HepG2 (cell line): Measurements from ENCODE around the gene CAMTA1. TPM values are rescaled to one million over a fixed set of nuclear protein-coding genes. Genes with fewer than 3 reads are reported as not detected.

ENCODE experiments used
- ATAC-seq: fragments of 200-7000 bp; cut with Tn5 transposase; 3 replicates; pipeline ENCODE4 v1.9.1; 2020; ENCODE audit warnings: mild to moderate bottlenecking, moderate library complexity
- BruUV-seq: library from RNA; stranded (reverse); fragments of 400-500 nt; replicated peaks from 2 replicates; lab custom pipeline; 2021; lab: Mats Ljungman, UMichigan
- CTCF ChIA-PET: fragments of 300-600 bp; formaldehyde crosslinking; extraction: SDS; loops from one replicate; lab custom pipeline; 2021; ENCODE audit warnings: low total read pairs, inconsistent platforms, low intra/inter-chr PET ratio; lab: Yijun Ruan, JAX
- POLR2A ChIA-PET: fragments of 350-600 bp; sonication (Branson Sonifier 250); formaldehyde crosslinking; loops from one replicate; lab custom pipeline; 2020; ENCODE audit warnings: antibody characterized with exemption, inconsistent platforms; lab: Yijun Ruan, JAX
- DNase-seq: peaks from one replicate; pipeline ENCODE4 v3.0.0-alpha.2; 2015; ENCODE audit warnings: low spot score
- FAIRE-seq: peaks from 3 replicates; lab custom pipeline; 2011; peaks lifted over from hg19 to GRCh38; lab: Jason Lieb, UNC
- H2AFZ ChIP-seq: one replicate; pipeline ENCODE4 v1.6.1; 2011; ENCODE audit warnings: low read length, inconsistent platforms
- H3K27ac ChIP-seq: fragments of 300-600 bp; 3 replicates; pipeline ENCODE4 v1.8.0; 2011; ENCODE audit warnings: mixed run types, mild to moderate bottlenecking, mixed read lengths, low read length, inconsistent platforms; ENCODE audit not compliant: insufficient read depth; ENCODE audit errors: extremely low read length
- H3K27me3 ChIP-seq, 2 experiments: fragments of 200-600 bp in 1 of 2; 2 replicates in 1 of 2; 3 replicates in 1 of 2; pipeline versions ENCODE4 v1.6.0 to v1.8.0; 2011; ENCODE audit warnings: low read length in 2 of 2, mild to moderate bottlenecking in 2 of 2, moderate library complexity in 2 of 2, inconsistent platforms in 1 of 2; ENCODE audit not compliant: insufficient read depth in 2 of 2, control insufficient read depth in 1 of 2
- H3K36me3 ChIP-seq, 2 experiments: fragments of 200-600 bp in 1 of 2; replicated peaks in 1 of 2; 2 replicates in 1 of 2; 3 replicates in 1 of 2; pipeline versions ENCODE4 v1.5.1 to v1.8.0; 2011; ENCODE audit warnings: low read length in 2 of 2, inconsistent platforms in 1 of 2; ENCODE audit not compliant: insufficient read depth in 2 of 2, control insufficient read depth in 1 of 2
- H3K4me1 ChIP-seq: 2 replicates; pipeline ENCODE4 v1.5.1; 2012; ENCODE audit warnings: low read length, inconsistent platforms; ENCODE audit not compliant: insufficient read depth
- H3K4me2 ChIP-seq: 2 replicates; pipeline ENCODE4 v1.6.0; 2011; ENCODE audit warnings: low read depth, low read length, inconsistent platforms
- H3K4me3 ChIP-seq, 3 experiments: fragments of 200-600 bp in 1 of 3; sonication (generic), shearing (Covaris generic) in 1 of 3; replicated peaks in 1 of 3; 2 replicates each; pipeline ENCODE4 v1.5.1; 2011 to 2016; ENCODE audit warnings: low read length in 3 of 3, inconsistent platforms in 2 of 3, low read depth in 2 of 3, mild to moderate bottlenecking in 2 of 3, control low read depth in 1 of 3, mixed read lengths in 1 of 3; ENCODE audit not compliant: insufficient read depth in 1 of 3
- H3K79me2 ChIP-seq: one replicate; pipeline ENCODE4 v1.6.1; 2011; ENCODE audit warnings: low read length, inconsistent platforms; ENCODE audit not compliant: insufficient read depth
- H3K9ac ChIP-seq: 2 replicates; pipeline ENCODE4 v1.6.0; 2011; ENCODE audit warnings: mild to moderate bottlenecking, low read depth, low read length, inconsistent platforms; ENCODE audit not compliant: insufficient read depth
- H3K9me3 ChIP-seq: 2 replicates; pipeline ENCODE4 v1.5.1; 2012; ENCODE audit warnings: mild to moderate bottlenecking, low read length
- H4K20me1 ChIP-seq: 2 replicates; pipeline ENCODE4 v1.6.0; 2011; ENCODE audit warnings: inconsistent platforms, mild to moderate bottlenecking, low read length, moderate library complexity; ENCODE audit not compliant: insufficient read depth
- ATRX ChIP-seq: sonication (generic); formaldehyde crosslinking; IDR thresholded peaks from 2 replicates; pipeline ENCODE4 v1.4.0; 2020; ENCODE audit warnings: missing genetic modification reagents, borderline replicate concordance
- BRCA1 ChIP-seq: sonication (generic); formaldehyde crosslinking; IDR thresholded peaks from 2 replicates; pipeline ENCODE4 v1.4.0; 2020; ENCODE audit warnings: missing genetic modification reagents
- GLMP ChIP-seq: sonication (generic); formaldehyde crosslinking; IDR thresholded peaks from 2 replicates; pipeline ENCODE4 v1.9.0; 2021; ENCODE audit warnings: missing genetic modification reagents, mild to moderate bottlenecking, borderline replicate concordance
- HDAC6 ChIP-seq: fragments of 200-600 bp; sonication (generic); IDR thresholded peaks from 2 replicates; pipeline ENCODE4 v1.7.0; 2017; ENCODE audit warnings: mild to moderate bottlenecking, antibody characterized with exemption, low read length, low read depth
- HMGXB4 ChIP-seq, 2 experiments: sonication (generic) in 1 of 2; formaldehyde crosslinking in 1 of 2; IDR thresholded peaks; 2 replicates each; pipeline versions ENCODE4 v1.4.0 to v1.6.1; 2018 to 2020; ENCODE audit warnings: missing genetic modification reagents in 2 of 2, borderline replicate concordance in 1 of 2, low read depth in 1 of 2, mild to moderate bottlenecking in 1 of 2, missing biosample characterization in 1 of 2
- MEIS2 ChIP-seq: sonication (generic); formaldehyde crosslinking; IDR thresholded peaks from 2 replicates; pipeline ENCODE4 v1.9.0; 2021; ENCODE audit warnings: mild to moderate bottlenecking, missing genetic modification reagents
- MLXIP ChIP-seq: sonication (generic); formaldehyde crosslinking; IDR thresholded peaks from 2 replicates; pipeline ENCODE4 v1.9.0; 2021; ENCODE audit warnings: missing genetic modification reagents, borderline replicate concordance
- NBN ChIP-seq: fragments of 450-650 bp; conservative IDR thresholded peaks from 2 replicates; pipeline ENCODE4 v1.6.1; 2017
- WGBS: methylation state at CpG from one replicate; pipeline ENCODE4 v1.1.6; 2017; ENCODE audit warnings: low lambda C conversion rate; 5-methylcytosine and 5-hydroxymethylcytosine counted together
- in situ Hi-C: cut with HindIII; loops from 2 replicates; pipeline ENCODE4 v1.10.0; 2017; ENCODE audit warnings: low pct_unique_long_range_greater_than_20kb; ENCODE audit not compliant: extremely low pct_ligation_motif_present
- intact Hi-C: fragments of 100-400 bp; cut with micrococcal nuclease; formaldehyde crosslinking; loops from one replicate; pipeline ENCODE4 v1.10.0; 2022; ENCODE audit not compliant: unreplicated experiment
- polyA plus RNA-seq, 8 experiments: library from polyadenylated mRNA; depleted of rRNA in 3 of 8; stranded (reverse) in 7 of 8; unstranded in 1 of 8; fragments of >200 nt; fragmentation: Illumina TruSeq in 4 of 8; extraction: Trizol in 4 of 8; gene quantifications; 2 replicates each; pipeline versions ENCODE4 v1.2.1 to v1.2.3, GENCODE V29; 2011 to 2016; ENCODE audit warnings: low read depth in 4 of 8, missing spikeins in 1 of 8, mixed read lengths in 1 of 8; ENCODE audit not compliant: insufficient read depth in 1 of 8
- total RNA-seq, 5 experiments: library from RNA; depleted of rRNA; stranded (reverse); fragments of >200 nt; fragmentation: Illumina TruSeq; extraction: Trizol; gene quantifications; 2 replicates each; pipeline ENCODE4 v1.2.3, GENCODE V29; 2016; ENCODE audit warnings: low read depth in 1 of 5

Gene CAMTA1
- total and polyA plus RNA-seq, 2 of the 13 experiments (the other 11 are each of a cell fraction or from before 2014, with no cell fraction given): 25.0 to 36.4 TPM

GRCh38 chr1:7120863-7121621 lies 335.8 kb downstream of the CAMTA1 start:
- TF ChIP-seq HMGXB4 (CRISPR knock-in tag; IDR thresholded peaks at IDR 0.05; ENCODE audit: borderline replicate concordance in 1 of 2, low read depth in 1 of 2) (no peak), NBN (no peak), ATRX (CRISPR knock-in tag) (no peak)
- TF ChIP-seq, all 625 proteins: peak for 0
- H3K4me1 ChIP-seq: no peaks in the 10 kb centered on the region
- H3K27ac ChIP-seq: no peak overlapping the region
- intact Hi-C loops: no loop called here
- no peaks in the 10 kb centered on the region for H3K36me3 ChIP-seq
- H3K4me2 ChIP-seq: no peak overlapping the region
- WGBS: 44% methylated on average over 6 of the region's 6 CpGs
- no peak for ATAC-seq
- ChIA-PET CTCF (no interaction called here), POLR2A (no interaction called here)
- no peak for DNase-seq
- no peaks in the 10 kb centered on the region for H3K9me3 ChIP-seq
- in situ Hi-C loops: no loop called here
- no peaks in the 10 kb centered on the region for H3K79me2 ChIP-seq
- no peak overlapping the region for H2AFZ ChIP-seq
- BruUV-seq: no TSS peak
- no peak for FAIRE-seq
- H3K4me3 ChIP-seq: no peak overlapping the region
- H4K20me1 ChIP-seq: no peaks in the 10 kb centered on the region
- no peak overlapping the region for H3K9ac ChIP-seq
- H3K27me3 ChIP-seq: peaks cover 0 to 23% of the 10 kb centered on the region in 2 experiments; a peak in 2 of 5 replicates

GRCh38 chr1:7121622-7121988 lies 336.4 kb downstream of the CAMTA1 start:
- no peak for DNase-seq
- no peaks in the 10 kb centered on the region for H3K4me1 ChIP-seq
- H3K4me3 ChIP-seq: no peak overlapping the region
- no peaks in the 10 kb centered on the region for H4K20me1 ChIP-seq
- TF ChIP-seq MLXIP (CRISPR knock-in tag) (no peak), BRCA1 (no peak), HDAC6 (no peak), GLMP (no peak), MEIS2 (CRISPR knock-in tag) (no peak)
- no peaks in the 10 kb centered on the region for H3K79me2 ChIP-seq
- no TSS peak for BruUV-seq
- H3K27me3 ChIP-seq: peaks cover 0 to 23% of the 10 kb centered on the region in 2 experiments; a peak in 2 of 5 replicates
- CTCF ChIA-PET: no interaction called here
- intact Hi-C loops (no loop called here), in situ Hi-C loops (no loop called here)
- H3K27ac ChIP-seq: no peak overlapping the region
- 0% methylated on average over 1 of the region's 7 CpGs for WGBS
- H3K4me2 ChIP-seq: no peak overlapping the region
- no peaks in the 10 kb centered on the region for H3K9me3 ChIP-seq
- H3K9ac ChIP-seq: no peak overlapping the region
- H3K36me3 ChIP-seq: no peaks in the 10 kb centered on the region
- no peak overlapping the region for H2AFZ ChIP-seq
- FAIRE-seq: no peak
- ATAC-seq: no peak
- POLR2A ChIA-PET: no interaction called here
